ENCODE measurements around the gene GAS7.
"Not testable (repeated sequence)": the region's sequence is repeated elsewhere in the genome, so short reads cannot be mapped to it uniquely, and the experiment has no call there.

Gene GAS7

GRCh38 chr17:10107316-10108165, 90.9 kb downstream of the GAS7 start:
- no peak for DNase-seq (ENCODE audit: low spot score)

- no peak for DNase-seq (ENCODE audit: low spot score)
Observed at GRCh38 chr17:10106067-10106466, 92.3 kb downstream of the GAS7 start.

GRCh38 chr17:10105513-10106001, 92.8 kb downstream of the GAS7 start:
- no peak for DNase-seq (ENCODE audit: low spot score)

- no peak for DNase-seq (ENCODE audit: low spot score)
Observed at GRCh38 chr17:10103712-10104111, 94.7 kb downstream of the GAS7 start.

GRCh38 chr17:10102817-10103216, 95.6 kb downstream of the GAS7 start:
- no peak for DNase-seq (ENCODE audit: low spot score)

- DNase-seq (ENCODE audit: low spot score): no peak
Observed at GRCh38 chr17:10099051-10099571, 99.3 kb downstream of the GAS7 start.

- DNase-seq (ENCODE audit: low spot score): no peak
Observed at GRCh38 chr17:10096596-10096995, 101.8 kb downstream of the GAS7 start.

- not testable (repeated sequence) for DNase-seq (ENCODE audit: low spot score)
Observed at GRCh38 chr17:10095295-10095694, 103.1 kb downstream of the GAS7 start.

- DNase-seq (ENCODE audit: low spot score): no peak
Observed at GRCh38 chr17:10094797-10095196, 103.6 kb downstream of the GAS7 start.

- DNase-seq (ENCODE audit: low spot score): no peak
Observed at GRCh38 chr17:10092595-10092994, 105.8 kb downstream of the GAS7 start.

GRCh38 chr17:10091046-10091445, 107.4 kb downstream of the GAS7 start:
- no peak for DNase-seq (ENCODE audit: low spot score)

GRCh38 chr17:10089196-10089804, 109.1 kb downstream of the GAS7 start:
- no peak for DNase-seq (ENCODE audit: low spot score)

GRCh38 chr17:10088444-10088843, 110.0 kb downstream of the GAS7 start:
- no peak for DNase-seq (ENCODE audit: low spot score)

- no peak for DNase-seq (ENCODE audit: low spot score)
Observed at GRCh38 chr17:10087355-10087754, 111.1 kb downstream of the GAS7 start.

- DNase-seq (ENCODE audit: low spot score): no peak
Observed at GRCh38 chr17:10083864-10084263, 114.5 kb downstream of the GAS7 start.

- no peak for DNase-seq (ENCODE audit: low spot score)
Observed at GRCh38 chr17:10082795-10083194, 115.6 kb downstream of the GAS7 start.

GRCh38 chr17:10081571-10082169, 116.7 kb downstream of the GAS7 start:
- DNase-seq (ENCODE audit: low spot score): peak; percentile 15

- no peak for DNase-seq (ENCODE audit: low spot score)
Observed at GRCh38 chr17:10077561-10078299, 120.7 kb downstream of the GAS7 start.

- DNase-seq (ENCODE audit: low spot score): no peak
Observed at GRCh38 chr17:10075919-10076318, 122.5 kb downstream of the GAS7 start.

- DNase-seq (ENCODE audit: low spot score): no peak
Observed at GRCh38 chr17:10073941-10074340, 124.5 kb downstream of the GAS7 start.

GRCh38 chr17:10072556-10073425, 125.6 kb downstream of the GAS7 start:
- no peak for DNase-seq (ENCODE audit: low spot score)
